HL-60 (cell line): ENCODE results near the gene ZNF493.

Source experiments
- DNase-seq, 2 experiments: peaks; one replicate each; pipeline ENCODE4 v3.0.0-alpha.2; 2010 to 2020; ENCODE audit warnings: low read depth in 1 of 2, low spot score in 1 of 2
- H3K27ac ChIP-seq: fragments of 250-450 bp; sonication (Bioruptor Pico); replicated peaks from 2 replicates; pipeline ENCODE4 v1.5.1; 2020; ENCODE audit warnings: mild to moderate bottlenecking, moderate library complexity
- H3K27me3 ChIP-seq: fragments of 250-450 bp; sonication (Bioruptor Pico); 2 replicates; pipeline ENCODE4 v1.5.1; 2021; ENCODE audit warnings: mild to moderate bottlenecking, moderate library complexity; ENCODE audit not compliant: insufficient read depth, poor library complexity, severe bottlenecking
- H3K4me3 ChIP-seq: replicated peaks from 2 replicates; pipeline ENCODE4 v1.5.1; 2011; ENCODE audit warnings: mild to moderate bottlenecking, control low read depth, low read length; ENCODE audit not compliant: insufficient read depth
- CTCF ChIP-seq: IDR thresholded peaks from one replicate; pipeline ENCODE4 v1.5.1; 2011; ENCODE audit warnings: low read length, control low read depth, inconsistent platforms; ENCODE audit not compliant: insufficient read depth
- GABPA ChIP-seq: IDR thresholded peaks from 2 replicates; pipeline ENCODE4 v1.6.1; 2012; ENCODE audit warnings: low read depth
- POLR2AphosphoS5 ChIP-seq: IDR thresholded peaks from 2 replicates; pipeline ENCODE4 v1.6.1; 2012; ENCODE audit warnings: low read depth
- REST ChIP-seq: IDR thresholded peaks from 2 replicates; pipeline ENCODE4 v1.6.1; 2012; ENCODE audit warnings: low read depth; ENCODE audit not compliant: insufficient replicate concordance
- SPI1 ChIP-seq: IDR thresholded peaks from 2 replicates; pipeline ENCODE4 v1.6.1; 2012; ENCODE audit warnings: low read depth, mild to moderate bottlenecking, borderline replicate concordance
- long read RNA-seq: library from polyadenylated mRNA; unstranded; transcript quantifications from one replicate; pipeline ENCODE4 v2.0.0, GENCODE V29; 2020

The ZNF493 gene
- long read RNA-seq, transcript ZNF493-208 (1 exons, 1,769 nt) = major isoform, 14 of 18 reads
- long read RNA-seq, partial matches to known transcripts = 0 of 18 reads
- long read RNA-seq, other reads (novel, unspliced or antisense) = 3 of 18 reads

- 0 out of 2 replicates have a peak, but pooled peaks have one; percentile 32 for TF ChIP-seq SPI1
- no peak for TF ChIP-seq REST
- TF ChIP-seq GABPA = peak; percentile 66
- no peak for TF ChIP-seq CTCF
- TF ChIP-seq POLR2AphosphoS5 = peak; percentile 79
Measured at GRCh38 chr19:21396893-21397572, at the start of gene ZNF493. Gene ZNF493 (plus strand): TSS chr19:21397133. CDS start chr19:21397238, 105 bp downstream.

DNA sequence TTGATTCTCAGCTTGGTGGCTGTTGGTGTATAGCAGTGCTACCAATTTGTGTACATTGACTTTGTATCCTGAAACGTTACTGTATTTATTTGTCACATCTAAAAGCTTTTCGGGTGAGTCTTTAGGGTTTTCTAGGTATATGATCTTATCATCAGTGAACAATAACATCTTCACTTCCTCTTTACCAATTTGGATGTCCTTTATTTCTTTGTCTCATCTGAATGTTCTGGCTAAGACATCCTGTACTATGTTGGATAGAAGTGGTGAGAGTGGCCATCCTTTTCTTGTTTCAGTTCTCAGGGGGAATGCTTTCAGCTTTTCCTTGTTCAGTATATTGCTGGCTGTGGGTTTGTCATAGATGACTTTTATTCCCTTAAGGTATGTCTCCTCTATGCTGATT lies 44.1 kb upstream of the ZNF493 start:
- Histone ChIP-seq H3K27ac (no peak overlapping the region), H3K27me3 (no peaks in the 10 kb centered on the region), H3K4me3 (no peak overlapping the region)
- DNase-seq = no peak
- TF ChIP-seq SPI1 (peak; percentile 38; the same call in 1 of the 2 replicates), REST (no peak)

More at GRCh38 chr19:21396893-21397572, at the start of gene ZNF493:
- no peaks in the 10 kb centered on the region for H3K27me3 ChIP-seq
- peak within 1 kb of the TSS; percentile 80 for H3K4me3 ChIP-seq
- H3K27ac ChIP-seq = peak within 1 kb of the TSS; percentile 74
- DNase-seq = peak; percentile 82 to 97

GRCh38 chr19:21358768-21359451 lies 38.0 kb upstream of the ZNF493 start, which contains the start of gene ZNF738:
Gene ZNF738 (plus strand): TSS chr19:21359000. CDS start chr19:21359141, 141 bp downstream.
- TF ChIP-seq GABPA = peak; percentile 8; the same call in 1 of the 2 replicates
- TF ChIP-seq SPI1 = no peak
- peak; percentile 46 for TF ChIP-seq REST
- TF ChIP-seq CTCF = no peak
- peak; percentile 63; the same call in 1 of the 2 replicates for TF ChIP-seq POLR2AphosphoS5
- H3K4me3 ChIP-seq = peak within 1 kb of the TSS; percentile 68
- peak within 1 kb of the TSS; percentile 86 for H3K27ac ChIP-seq
- H3K27me3 ChIP-seq = no peaks in the 10 kb centered on the region
- peak; percentile 90 to 96 for DNase-seq
